Measurements from ENCODE around the gene AFF3.

- TF ChIP-seq NR2C1 (IDR thresholded peaks at IDR 0.05) (no peak), ZNF384 (IDR thresholded peaks at IDR 0.05; ENCODE audit: borderline replicate concordance, low read depth, low read length) (no peak), CTCF (IDR thresholded peaks at IDR 0.05 in 2 of 3, conservative IDR thresholded peaks at IDR 0.05 in 1 of 3; ENCODE audit: control insufficient read depth in 2 of 3, extremely low read depth in 1 of 3, insufficient read depth in 1 of 3, low read depth in 3 of 3, low read length in 3 of 3) (no peak), LARP7 (IDR thresholded peaks at IDR 0.05) (no peak)
These were observed 532.5 kb downstream of the AFF3 start for GRCh38 chr2:99609851-99610381.

Data from GM12878 (cell line).